Stomach (tissue), 4 donors: Measurements from ENCODE around the gene RGS3.

Source experiments
- CTCF ChIP-seq, 7 experiments: fragments of 450-650 bp in 4 of 7; fragments of 200-600 bp in 3 of 7; sonication (generic) in 3 of 7; IDR thresholded peaks; one replicate each; pipeline ENCODE4 v1.5.1; 2016 to 2019; ENCODE audit warnings: antibody characterized with exemption in 7 of 7, control low read depth in 2 of 7, mild to moderate bottlenecking in 1 of 7
- EP300 ChIP-seq: sonication (generic); formaldehyde crosslinking; IDR thresholded peaks from one replicate; pipeline ENCODE4 v1.6.1; 2017; ENCODE audit warnings: antibody characterized with exemption
- POLR2A ChIP-seq, 4 donors: fragments of 450-650 bp; IDR thresholded peaks; one replicate each; pipeline ENCODE4 v1.6.1; 2016; ENCODE audit warnings: antibody characterized with exemption in 4 of 4, control low read depth in 2 of 4, mild to moderate bottlenecking in 1 of 4, moderate library complexity in 1 of 4
- POLR2AphosphoS5 ChIP-seq, 3 donors: sonication (generic); formaldehyde crosslinking; IDR thresholded peaks; one replicate each; pipeline ENCODE4 v1.6.1; 2016; ENCODE audit warnings: antibody characterized with exemption in 3 of 3

GRCh38 chr9:113475992-113476391 lies 12.5 kb downstream of the RGS3 start:
- TF ChIP-seq POLR2AphosphoS5 (IDR thresholded peaks at IDR 0.05): no peak
- TF ChIP-seq CTCF (IDR thresholded peaks at IDR 0.05): no peak
- TF ChIP-seq POLR2A (IDR thresholded peaks at IDR 0.05): no peak
- no peak for TF ChIP-seq EP300
